Measurements from ENCODE around the gene LARGE1. TPM values are rescaled to one million over a fixed set of nuclear protein-coding genes. Genes with fewer than 3 reads are reported as not detected.

Gene LARGE1
- total RNA-seq, 1 donor = 22.8 TPM

GRCh38 chr22:33450756-33451155 is 469.5 kb downstream of the LARGE1 start:
- Histone ChIP-seq H3K9me3 (ENCODE audit: low read depth, low read length) (no peaks in the 10 kb centered on the region), H4K20me1 (ENCODE audit: insufficient read depth, low read length) (no peaks in the 10 kb centered on the region), H3K36me3 (ENCODE audit: insufficient read depth, low read length) (no peaks in the 10 kb centered on the region), H3K79me2 (ENCODE audit: insufficient read depth, low read length) (no peaks in the 10 kb centered on the region), H3K4me3 (ENCODE audit: insufficient read depth, low read length) (no peak overlapping the region), H3K4me1 (ENCODE audit: insufficient read depth, low read length) (no peaks in the 10 kb centered on the region), H3K4me2 (ENCODE audit: insufficient read depth, low read length) (no peak overlapping the region), H2AFZ (ENCODE audit: low read length) (no peak overlapping the region), H3K27me3 (ENCODE audit: insufficient read depth, low read length) (no peaks in the 10 kb centered on the region), H3K27ac (ENCODE audit: low read depth, low read length) (no peak overlapping the region)
- no peak for TF ChIP-seq CTCF (IDR thresholded peaks at IDR 0.05; ENCODE audit: extremely low read depth, low read depth, low read length)
- no peak for DNase-seq (ENCODE audit: insufficient read length, low spot score, missing footprints)

- Histone ChIP-seq H3K79me2 (ENCODE audit: insufficient read depth, low read length) (no peaks in the 10 kb centered on the region), H3K4me3 (ENCODE audit: insufficient read depth, low read length) (no peak overlapping the region), H3K27me3 (ENCODE audit: insufficient read depth, low read length) (no peaks in the 10 kb centered on the region), H3K9me3 (ENCODE audit: low read depth, low read length) (no peaks in the 10 kb centered on the region), H3K4me2 (ENCODE audit: insufficient read depth, low read length) (no peak overlapping the region), H3K4me1 (ENCODE audit: insufficient read depth, low read length) (no peaks in the 10 kb centered on the region), H3K36me3 (ENCODE audit: insufficient read depth, low read length) (no peaks in the 10 kb centered on the region), H3K27ac (ENCODE audit: low read depth, low read length) (no peak overlapping the region), H4K20me1 (ENCODE audit: insufficient read depth, low read length) (no peaks in the 10 kb centered on the region), H2AFZ (ENCODE audit: low read length) (no peak overlapping the region)
- TF ChIP-seq CTCF (IDR thresholded peaks at IDR 0.05; ENCODE audit: extremely low read depth, low read depth, low read length) = no peak
- DNase-seq (ENCODE audit: insufficient read length, low spot score, missing footprints) = no peak
Measured at GRCh38 chr22:33447733-33448132, 472.5 kb downstream of the LARGE1 start.

- no peak overlapping the region for H3K27ac ChIP-seq (ENCODE audit: low read depth, low read length)
- H3K9me3 ChIP-seq (ENCODE audit: low read depth, low read length) = no peaks in the 10 kb centered on the region
- no peaks in the 10 kb centered on the region for H3K36me3 ChIP-seq (ENCODE audit: insufficient read depth, low read length)
- H3K4me3 ChIP-seq (ENCODE audit: insufficient read depth, low read length) = no peak overlapping the region
- DNase-seq (ENCODE audit: insufficient read length, low spot score, missing footprints) = no peak
- no peak overlapping the region for H2AFZ ChIP-seq (ENCODE audit: low read length)
- no peak overlapping the region for H3K4me2 ChIP-seq (ENCODE audit: insufficient read depth, low read length)
- peaks cover 12% of the 10 kb centered on the region for H3K27me3 ChIP-seq (ENCODE audit: insufficient read depth, low read length)
- H3K79me2 ChIP-seq (ENCODE audit: insufficient read depth, low read length) = no peaks in the 10 kb centered on the region
- TF ChIP-seq CTCF (IDR thresholded peaks at IDR 0.05; ENCODE audit: extremely low read depth, low read depth, low read length) = no peak
- peaks cover under 1% of the 10 kb centered on the region for H3K4me1 ChIP-seq (ENCODE audit: insufficient read depth, low read length)
- no peaks in the 10 kb centered on the region for H4K20me1 ChIP-seq (ENCODE audit: insufficient read depth, low read length)
Measured at GRCh38 chr22:33443683-33444082, 476.6 kb downstream of the LARGE1 start.

- H4K20me1 ChIP-seq (ENCODE audit: insufficient read depth, low read length) = peaks cover 5% of the 10 kb centered on the region
- no peak overlapping the region for H3K4me3 ChIP-seq (ENCODE audit: insufficient read depth, low read length)
- H3K9me3 ChIP-seq (ENCODE audit: low read depth, low read length) = no peaks in the 10 kb centered on the region
- TF ChIP-seq CTCF (IDR thresholded peaks at IDR 0.05; ENCODE audit: extremely low read depth, low read depth, low read length) = no peak
- no peak for DNase-seq (ENCODE audit: insufficient read length, low spot score, missing footprints)
- no peaks in the 10 kb centered on the region for H3K79me2 ChIP-seq (ENCODE audit: insufficient read depth, low read length)
- H3K27me3 ChIP-seq (ENCODE audit: insufficient read depth, low read length) = peaks cover 24% of the 10 kb centered on the region
- H2AFZ ChIP-seq (ENCODE audit: low read length) = no peak overlapping the region
- H3K27ac ChIP-seq (ENCODE audit: low read depth, low read length) = no peak overlapping the region
- peaks cover 9% of the 10 kb centered on the region for H3K4me1 ChIP-seq (ENCODE audit: insufficient read depth, low read length)
- H3K4me2 ChIP-seq (ENCODE audit: insufficient read depth, low read length) = no peak overlapping the region
- H3K36me3 ChIP-seq (ENCODE audit: insufficient read depth, low read length) = no peaks in the 10 kb centered on the region
Measured at GRCh38 chr22:33440756-33441155, 479.5 kb downstream of the LARGE1 start.

All from osteoblast (primary cell).